ENCODE data around the gene BCL2. TPM values are rescaled to one million over a fixed set of nuclear protein-coding genes. Genes with fewer than 3 reads are reported as not detected.
A peak's percentile ranks its signal among the peaks of the same experiment; 100 is the strongest.

BCL2 gene
- total RNA-seq, 1 donor from 2014 or later: 18.7 TPM

- H3K9me3 ChIP-seq: no peaks in the 10 kb centered on the region
- no peak overlapping the region for H3K27ac ChIP-seq
- intact Hi-C loops (cut with DNase I): no loop called here
- H3K36me3 ChIP-seq: no peaks in the 10 kb centered on the region
- peaks cover 83% of the 10 kb centered on the region for H3K4me1 ChIP-seq
- no peak overlapping the region for H3K4me3 ChIP-seq
- H3K27me3 ChIP-seq: no peaks in the 10 kb centered on the region
- no peak for TF ChIP-seq POLR2A (IDR thresholded peaks at IDR 0.05)
- TF ChIP-seq CTCF (IDR thresholded peaks at IDR 0.05): no peak
- TF ChIP-seq POLR2AphosphoS5 (IDR thresholded peaks at IDR 0.05; ENCODE audit: insufficient read depth in 1 of 2, low read depth in 1 of 2): no peak
- DNase-seq (ENCODE audit: extremely low spot score in 2 of 2): no peak
Observed at GRCh38 chr18:63183952-63184770, 135.4 kb downstream of the BCL2 start.

- Histone ChIP-seq H3K9me3 (no peaks in the 10 kb centered on the region), H3K27ac (peak overlapping the region; percentile 7), H3K27me3 (no peaks in the 10 kb centered on the region), H3K4me3 (no peak overlapping the region), H3K36me3 (no peaks in the 10 kb centered on the region), H3K4me1 (peaks cover 82% of the 10 kb centered on the region)
- no peak for DNase-seq (ENCODE audit: extremely low spot score in 2 of 2)
- no peak for TF ChIP-seq POLR2A (IDR thresholded peaks at IDR 0.05)
- TF ChIP-seq CTCF (IDR thresholded peaks at IDR 0.05): no peak
- TF ChIP-seq POLR2AphosphoS5 (IDR thresholded peaks at IDR 0.05; ENCODE audit: insufficient read depth in 1 of 2, low read depth in 1 of 2): no peak
- intact Hi-C loops (cut with DNase I): no loop called here
Observed at GRCh38 chr18:63183378-63183777, 136.2 kb downstream of the BCL2 start.

- Histone ChIP-seq H3K27ac (peak overlapping the region; percentile 7), H3K4me1 (peaks cover 81% of the 10 kb centered on the region), H3K36me3 (no peaks in the 10 kb centered on the region), H3K27me3 (no peaks in the 10 kb centered on the region), H3K9me3 (no peaks in the 10 kb centered on the region), H3K4me3 (no peak overlapping the region)
- no peak for DNase-seq (ENCODE audit: extremely low spot score in 2 of 2)
- intact Hi-C loops (cut with DNase I): no loop called here
- TF ChIP-seq CTCF (IDR thresholded peaks at IDR 0.05) (no peak), POLR2AphosphoS5 (IDR thresholded peaks at IDR 0.05; ENCODE audit: insufficient read depth in 1 of 2, low read depth in 1 of 2) (no peak), POLR2A (IDR thresholded peaks at IDR 0.05) (no peak)
Observed at GRCh38 chr18:63182861-63183260, 136.7 kb downstream of the BCL2 start.

- H3K4me3 ChIP-seq: no peak overlapping the region
- H3K4me1 ChIP-seq: peaks cover 81% of the 10 kb centered on the region
- peak overlapping the region; percentile 42 for H3K27ac ChIP-seq
Observed at GRCh38 chr18:63182310-63182772, 137.2 kb downstream of the BCL2 start.

More at GRCh38 chr18:63182310-63182772, 137.2 kb downstream of the BCL2 start:
- Histone ChIP-seq H3K36me3 (no peaks in the 10 kb centered on the region), H3K9me3 (no peaks in the 10 kb centered on the region), H3K27me3 (no peaks in the 10 kb centered on the region)
- intact Hi-C loops (cut with DNase I): no loop called here
- no peak for TF ChIP-seq POLR2A (IDR thresholded peaks at IDR 0.05)
- TF ChIP-seq CTCF (IDR thresholded peaks at IDR 0.05): no peak
- DNase-seq (ENCODE audit: extremely low spot score in 2 of 2): no peak
